GM20431 (cell line): ENCODE results near the gene CACNB4.

Experiments used
- in situ Hi-C: fragments of 300-500 bp; cut with MseI, MboI; formaldehyde crosslinking; loops from one replicate; pipeline ENCODE4 v1.15.0; 2020; ENCODE audit warnings: low sequenced_read_pairs; ENCODE audit not compliant: unreplicated experiment

CACNB4 gene

GRCh38 chr2:151842830-151843690 lies 255.8 kb downstream of the CACNB4 start:
- in situ Hi-C loops, result no loop called here

GRCh38 chr2:151841047-151841424 lies 257.8 kb downstream of the CACNB4 start:
- in situ Hi-C loops, result no loop called here

- in situ Hi-C loops, result no loop called here
These were observed 258.4 kb downstream of the CACNB4 start for GRCh38 chr2:151840216-151841046.

- in situ Hi-C loops, result no loop called here
These were observed 260.9 kb downstream of the CACNB4 start for GRCh38 chr2:151837926-151838325.

GRCh38 chr2:151833984-151834383 lies 264.9 kb downstream of the CACNB4 start:
- in situ Hi-C loops, result no loop called here

GRCh38 chr2:151830961-151831360 lies 267.9 kb downstream of the CACNB4 start:
- in situ Hi-C loops, result no loop called here

- in situ Hi-C loops, result no loop called here
These were observed 269.9 kb downstream of the CACNB4 start for GRCh38 chr2:151828890-151829324.

- in situ Hi-C loops, result no loop called here
These were observed 270.5 kb downstream of the CACNB4 start, which contains the start of gene ARL5A for GRCh38 chr2:151828143-151828889. Gene ARL5A (minus strand): TSS chr2:151828421. CDS start chr2:151828176, 245 bp downstream.

- in situ Hi-C loops, result no loop called here
These were observed 271.2 kb downstream of the CACNB4 start for GRCh38 chr2:151827564-151828142.

- in situ Hi-C loops, result no loop called here
These were observed 272.1 kb downstream of the CACNB4 start for GRCh38 chr2:151826737-151827157.

- in situ Hi-C loops, result no loop called here
These were observed 274.0 kb downstream of the CACNB4 start for GRCh38 chr2:151824886-151825285.

- in situ Hi-C loops, result no loop called here
These were observed 275.2 kb downstream of the CACNB4 start for GRCh38 chr2:151823651-151824050.

- in situ Hi-C loops, result no loop called here
These were observed 278.9 kb downstream of the CACNB4 start for GRCh38 chr2:151819920-151820319.

GRCh38 chr2:151817929-151818328 lies 280.9 kb downstream of the CACNB4 start:
- in situ Hi-C loops, result no loop called here

- in situ Hi-C loops, result no loop called here
These were observed 282.0 kb downstream of the CACNB4 start for GRCh38 chr2:151816843-151817242.

GRCh38 chr2:151815821-151816489 lies 282.9 kb downstream of the CACNB4 start:
- in situ Hi-C loops, result no loop called here

GRCh38 chr2:151810489-151810888 lies 288.4 kb downstream of the CACNB4 start:
- in situ Hi-C loops, result no loop called here

- in situ Hi-C loops, result no loop called here
These were observed 289.8 kb downstream of the CACNB4 start for GRCh38 chr2:151809073-151809383.

- in situ Hi-C loops, result no loop called here
These were observed 290.4 kb downstream of the CACNB4 start for GRCh38 chr2:151808258-151809072.
